BE2C (cell line): ENCODE results near the gene UTP11.

Experiments
- DNase-seq: peaks from one replicate; pipeline ENCODE4 v3.0.0-alpha.2; 2020
- H3K27me3 ChIP-seq: fragments of 250-450 bp; sonication (Bioruptor Pico); 2 replicates; pipeline ENCODE4 v1.5.1; 2020; ENCODE audit warnings: mild to moderate bottlenecking
- H3K36me3 ChIP-seq: fragments of 250-450 bp; sonication (Bioruptor Pico); 2 replicates; pipeline ENCODE4 v1.5.1; 2020; ENCODE audit warnings: mild to moderate bottlenecking
- H3K4me1 ChIP-seq: fragments of 250-450 bp; sonication (Bioruptor Pico); 2 replicates; pipeline ENCODE4 v1.5.1; 2020
- H3K4me3 ChIP-seq: 2 replicates; pipeline ENCODE4 v1.5.1; 2011; ENCODE audit warnings: low read depth, low read length
- H3K9me3 ChIP-seq: fragments of 250-450 bp; sonication (Bioruptor Pico); 2 replicates; pipeline ENCODE4 v1.5.1; 2020
- TF ChIP-seq, protein P1 (sequence below): IDR thresholded peaks from 2 replicates; pipeline ENCODE4 v1.5.1; 2012; ENCODE audit warnings: mild to moderate bottlenecking, low read depth, low read length

Gene UTP11

DNA sequence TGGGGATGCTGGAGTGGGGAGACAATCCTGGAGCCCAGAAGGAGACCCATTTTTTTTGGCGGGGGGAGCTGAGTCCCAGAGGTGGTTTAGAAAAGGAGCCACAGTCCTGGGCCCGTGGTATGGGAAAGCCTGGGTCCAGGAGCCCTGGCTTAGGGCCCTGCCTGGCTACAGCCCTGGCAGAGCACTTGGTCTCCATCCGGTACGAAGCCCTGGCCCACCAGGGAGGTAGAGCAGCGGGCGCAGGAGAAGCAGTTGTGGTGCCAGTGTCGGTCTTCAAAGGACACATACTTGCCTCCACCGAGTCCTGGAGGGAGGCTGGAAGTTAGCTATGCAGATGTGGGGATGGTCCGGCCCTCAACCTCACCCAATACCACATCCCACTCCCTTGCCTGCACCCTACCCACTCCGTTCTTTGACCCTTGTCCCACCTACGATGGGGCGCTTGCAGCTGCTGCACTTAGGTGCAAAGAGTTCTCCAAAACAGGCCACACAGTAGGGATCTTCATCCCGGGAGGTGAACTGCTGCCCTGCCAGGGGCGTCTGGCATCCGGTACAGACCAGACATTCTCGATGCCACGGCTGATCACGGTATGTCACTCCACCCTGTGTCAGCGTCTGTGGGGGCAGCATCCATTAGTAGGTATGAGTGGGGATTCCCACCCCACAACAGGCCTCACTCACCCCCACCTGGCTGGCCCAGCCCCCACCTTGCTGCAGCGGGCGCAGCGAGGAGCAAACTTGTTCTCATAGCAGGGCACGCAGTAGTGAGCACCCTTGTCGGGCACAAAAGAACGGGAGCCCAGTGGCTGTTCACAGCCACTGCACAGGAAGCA, 15.1 kb upstream of the UTP11 start:
- H3K4me1 ChIP-seq, result peaks cover 5% of the 10 kb centered on the region
- TF ChIP-seq, protein P1, sequence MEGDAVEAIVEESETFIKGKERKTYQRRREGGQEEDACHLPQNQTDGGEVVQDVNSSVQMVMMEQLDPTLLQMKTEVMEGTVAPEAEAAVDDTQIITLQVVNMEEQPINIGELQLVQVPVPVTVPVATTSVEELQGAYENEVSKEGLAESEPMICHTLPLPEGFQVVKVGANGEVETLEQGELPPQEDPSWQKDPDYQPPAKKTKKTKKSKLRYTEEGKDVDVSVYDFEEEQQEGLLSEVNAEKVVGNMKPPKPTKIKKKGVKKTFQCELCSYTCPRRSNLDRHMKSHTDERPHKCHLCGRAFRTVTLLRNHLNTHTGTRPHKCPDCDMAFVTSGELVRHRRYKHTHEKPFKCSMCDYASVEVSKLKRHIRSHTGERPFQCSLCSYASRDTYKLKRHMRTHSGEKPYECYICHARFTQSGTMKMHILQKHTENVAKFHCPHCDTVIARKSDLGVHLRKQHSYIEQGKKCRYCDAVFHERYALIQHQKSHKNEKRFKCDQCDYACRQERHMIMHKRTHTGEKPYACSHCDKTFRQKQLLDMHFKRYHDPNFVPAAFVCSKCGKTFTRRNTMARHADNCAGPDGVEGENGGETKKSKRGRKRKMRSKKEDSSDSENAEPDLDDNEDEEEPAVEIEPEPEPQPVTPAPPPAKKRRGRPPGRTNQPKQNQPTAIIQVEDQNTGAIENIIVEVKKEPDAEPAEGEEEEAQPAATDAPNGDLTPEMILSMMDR, result no peak

DNA sequence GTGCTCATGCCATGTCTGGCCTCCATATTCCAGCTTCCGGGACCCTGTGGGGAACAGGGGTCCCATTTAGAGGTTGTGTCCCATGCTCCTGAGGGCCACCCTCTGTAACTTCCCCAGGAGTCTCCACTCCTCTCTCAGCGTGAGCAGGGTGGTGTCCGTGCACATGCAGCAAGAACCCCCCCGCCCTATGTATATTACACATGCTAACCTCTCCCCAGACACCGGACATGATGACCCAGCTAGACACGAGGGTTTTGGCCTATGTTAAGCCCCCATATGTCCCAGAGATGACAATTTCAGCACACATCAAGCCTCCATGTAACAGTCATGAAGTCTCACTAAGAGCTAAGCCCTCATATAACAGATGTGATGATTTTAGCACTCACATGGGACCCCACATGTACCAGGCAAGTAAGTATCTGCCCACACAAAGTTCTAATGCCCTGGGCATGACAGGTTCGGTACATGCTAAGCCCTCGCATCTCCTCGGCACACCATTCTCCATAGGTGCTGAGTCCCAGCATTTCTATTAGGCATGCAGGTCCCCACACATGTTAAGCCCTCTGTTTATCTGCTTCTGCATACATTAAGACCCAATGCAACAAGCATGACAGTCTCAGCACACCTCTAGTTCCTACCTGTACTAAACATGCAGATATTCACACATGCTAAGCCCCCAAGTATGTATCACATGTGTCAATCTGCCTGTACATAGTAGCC, 14.3 kb upstream of the UTP11 start:
- TF ChIP-seq, protein P1, result no peak
- no peak for DNase-seq
- H3K4me1 ChIP-seq, result peaks cover 5% of the 10 kb centered on the region

More for the DNA sequence above, 15.1 kb upstream of the UTP11 start:
- no peaks in the 10 kb centered on the region for H3K36me3 ChIP-seq
- no peaks in the 10 kb centered on the region for H3K9me3 ChIP-seq
- H3K4me3 ChIP-seq, result no peak overlapping the region
- no peaks in the 10 kb centered on the region for H3K27me3 ChIP-seq
- DNase-seq, result no peak

DNA sequence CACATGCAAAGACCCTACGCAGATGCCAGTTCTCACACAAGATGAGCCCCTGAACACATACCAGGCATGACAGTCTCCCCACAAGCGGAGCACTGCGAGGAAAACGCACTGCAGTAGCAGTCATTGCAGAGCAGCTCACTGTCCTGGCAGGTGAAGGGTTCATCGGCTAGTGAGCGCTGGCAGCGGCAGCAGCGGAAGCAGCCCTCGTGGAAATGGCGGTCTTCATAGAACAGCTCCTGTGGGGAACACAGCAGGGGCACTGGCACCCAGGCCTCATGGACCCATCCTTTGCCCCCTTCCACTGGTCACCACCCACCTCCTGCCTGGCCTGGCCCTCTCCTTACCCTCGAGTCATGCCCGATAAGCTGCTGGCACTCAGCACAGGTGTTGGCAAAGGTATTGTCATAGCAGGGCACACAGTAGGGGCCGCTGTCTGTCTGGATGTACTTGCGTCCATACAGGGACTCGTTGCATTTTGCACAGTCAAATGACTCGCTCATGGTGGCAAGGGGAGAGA, 13.6 kb upstream of the UTP11 start:
- Histone ChIP-seq H3K4me1 (peaks cover 5% of the 10 kb centered on the region), H3K36me3 (no peaks in the 10 kb centered on the region), H3K27me3 (no peaks in the 10 kb centered on the region), H3K9me3 (no peaks in the 10 kb centered on the region), H3K4me3 (no peak overlapping the region)
- TF ChIP-seq, protein P1, result no peak
- DNase-seq, result no peak

More for the DNA sequence above, 14.3 kb upstream of the UTP11 start:
- Histone ChIP-seq H3K36me3 (no peaks in the 10 kb centered on the region), H3K27me3 (no peaks in the 10 kb centered on the region), H3K4me3 (no peak overlapping the region), H3K9me3 (no peaks in the 10 kb centered on the region)

DNA sequence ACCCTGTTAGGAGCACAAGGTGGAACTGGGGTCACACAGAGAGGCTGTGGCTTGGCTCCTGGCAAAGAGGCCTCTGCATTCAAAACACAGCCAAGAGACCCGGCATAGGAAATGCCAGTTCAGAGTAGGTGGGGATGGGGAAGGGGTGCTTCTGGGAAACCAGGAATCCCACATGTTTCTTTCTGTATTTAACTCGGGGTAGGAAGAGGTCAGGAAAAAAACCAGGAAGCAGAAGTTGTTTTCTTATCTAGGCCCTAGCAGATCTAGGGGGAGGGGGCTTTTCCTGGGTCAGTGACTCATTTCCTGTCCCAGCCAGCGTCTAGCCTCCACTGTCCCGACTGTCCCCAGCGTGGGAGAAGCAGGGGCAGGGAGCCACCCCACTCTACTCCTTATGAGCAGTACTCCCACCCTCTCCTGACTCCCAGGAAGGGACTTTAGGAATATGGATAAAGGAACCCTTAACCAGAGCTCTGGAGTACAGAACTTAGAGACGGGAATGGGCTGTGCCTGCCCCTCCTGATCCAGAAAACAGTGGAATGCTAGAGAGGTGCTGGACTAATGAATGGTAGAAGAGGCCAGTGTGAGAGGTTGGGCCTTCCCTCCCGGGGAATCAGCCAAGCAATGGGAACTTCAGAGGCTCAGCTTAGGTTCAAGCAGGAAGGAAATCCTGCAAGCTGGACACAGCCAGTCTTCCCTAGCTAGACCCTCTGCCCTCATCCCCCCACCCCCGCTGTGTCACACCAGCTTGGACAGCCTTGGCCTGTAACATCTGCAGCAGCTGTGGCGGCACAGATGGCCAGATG, 12.9 kb upstream of the UTP11 start:
- no peak for DNase-seq
- Histone ChIP-seq H3K36me3 (no peaks in the 10 kb centered on the region), H3K27me3 (no peaks in the 10 kb centered on the region), H3K4me3 (no peak overlapping the region), H3K9me3 (no peaks in the 10 kb centered on the region), H3K4me1 (peaks cover 5% of the 10 kb centered on the region)
- TF ChIP-seq, protein P1, result no peak

DNA sequence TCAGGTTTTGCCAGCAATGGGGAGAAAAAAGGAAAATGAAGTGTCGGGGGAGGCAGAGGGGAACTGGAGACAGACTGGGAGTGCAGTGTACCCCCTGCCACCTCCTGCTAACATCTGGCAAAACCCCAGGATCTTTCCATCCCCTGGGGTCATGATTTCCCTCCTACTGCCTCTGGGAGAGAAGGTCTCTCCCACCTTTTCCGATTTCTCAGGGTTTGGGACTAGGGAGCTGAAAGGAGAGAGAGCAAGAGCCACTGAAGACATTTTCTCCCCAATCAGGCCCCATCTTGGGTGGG, 12.4 kb upstream of the UTP11 start:
- DNase-seq, result no peak
- TF ChIP-seq, protein P1, result no peak
- Histone ChIP-seq H3K27me3 (no peaks in the 10 kb centered on the region), H3K36me3 (no peaks in the 10 kb centered on the region), H3K4me1 (peaks cover 5% of the 10 kb centered on the region), H3K9me3 (no peaks in the 10 kb centered on the region), H3K4me3 (no peak overlapping the region)
